Measurements from ENCODE around the gene ARL9.

The ARL9 gene

DNA sequence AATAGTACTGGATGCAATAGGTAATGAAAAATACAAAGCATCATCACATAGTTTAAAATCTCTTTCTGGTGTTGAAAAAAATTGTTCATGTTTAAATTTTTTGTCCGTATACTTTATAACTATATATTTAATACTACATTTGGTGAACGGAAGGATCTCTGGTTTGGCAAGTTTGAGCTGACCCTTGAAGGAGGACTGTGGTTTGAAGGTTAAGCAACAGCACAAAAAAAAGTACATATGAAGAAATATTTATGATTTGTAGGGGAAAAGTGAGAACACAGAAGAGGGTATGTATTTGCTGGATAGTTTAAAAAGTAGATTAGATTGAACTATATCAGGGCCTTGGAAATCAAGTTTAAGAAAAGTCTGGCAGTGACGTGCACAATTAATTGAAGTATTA is 24.9 kb upstream of the ARL9 start:
- no peak for TF ChIP-seq GATA1 (IDR thresholded peaks at IDR 0.05; ENCODE audit: low read depth, low read length)
- TF ChIP-seq POLR2A (IDR thresholded peaks at IDR 0.05; ENCODE audit: low read length) = no peak
- no peak for DNase-seq

DNA sequence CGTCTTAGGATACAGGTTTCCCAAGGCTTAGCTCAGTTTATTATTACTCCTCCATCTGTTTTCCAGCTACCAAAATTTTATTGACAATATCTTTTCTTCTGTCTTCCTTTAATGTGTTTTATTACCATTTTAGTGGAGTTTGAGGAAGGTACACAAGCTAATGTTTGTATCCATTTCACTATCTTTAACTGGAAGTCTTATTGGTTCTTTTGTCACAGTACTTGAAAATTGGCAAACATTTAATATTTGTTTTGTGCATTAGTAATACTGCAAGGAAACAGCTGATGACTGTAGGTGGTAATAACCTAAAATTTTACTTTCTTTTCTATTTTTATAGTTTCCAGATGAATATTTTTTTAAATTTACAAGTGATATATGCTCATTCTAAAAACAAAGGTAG is 9.3 kb upstream of the ARL9 start:
- DNase-seq = no peak
- TF ChIP-seq POLR2A (IDR thresholded peaks at IDR 0.05; ENCODE audit: low read length) (no peak), GATA1 (IDR thresholded peaks at IDR 0.05; ENCODE audit: low read depth, low read length) (no peak)

DNA sequence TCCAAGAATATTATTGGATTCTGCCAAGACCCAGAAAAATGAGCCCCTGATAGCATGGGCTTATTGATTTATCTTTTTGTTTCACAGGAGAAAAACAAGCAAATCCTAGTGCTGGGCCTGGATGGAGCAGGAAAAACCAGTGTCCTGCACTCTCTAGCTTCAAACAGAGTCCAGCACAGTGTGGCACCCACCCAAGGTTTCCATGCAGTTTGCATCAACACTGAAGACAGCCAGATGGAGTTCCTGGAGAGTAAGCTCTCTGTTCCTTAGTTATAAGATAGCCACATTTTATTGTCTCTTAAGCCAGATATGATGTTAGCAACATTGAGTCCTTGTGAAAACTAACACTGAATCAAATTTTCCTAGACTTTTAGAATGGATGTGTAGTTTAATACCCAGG is 5.5 kb downstream of the ARL9 start:
- no peak for TF ChIP-seq GATA1 (IDR thresholded peaks at IDR 0.05; ENCODE audit: low read depth, low read length)
- no peak for TF ChIP-seq POLR2A (IDR thresholded peaks at IDR 0.05; ENCODE audit: low read length)
- DNase-seq = peak in 1 of 2 experiments; percentile 49

DNA sequence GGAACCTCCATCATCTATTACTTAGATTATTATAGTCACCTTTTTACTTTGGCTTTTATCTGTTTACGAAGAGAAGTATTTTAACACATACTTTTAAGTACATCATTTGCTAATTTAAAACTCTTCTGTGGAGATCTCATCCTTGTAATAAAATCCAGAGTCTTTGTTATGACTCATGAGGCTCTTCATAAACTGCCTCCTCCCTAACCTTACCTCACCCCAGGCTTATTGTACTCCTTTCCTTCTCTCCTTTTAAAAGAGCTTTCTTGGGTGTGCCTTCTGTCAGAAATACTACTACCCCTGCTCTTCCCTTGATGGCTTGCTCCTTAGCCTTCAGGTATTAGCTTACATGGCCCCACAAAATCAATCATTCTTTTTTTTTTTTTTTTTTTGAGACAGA is 6.6 kb downstream of the ARL9 start:
- TF ChIP-seq POLR2A (IDR thresholded peaks at IDR 0.05; ENCODE audit: low read length) = no peak
- no peak for TF ChIP-seq GATA1 (IDR thresholded peaks at IDR 0.05; ENCODE audit: low read depth, low read length)
- peak; percentile 16 to 25 for DNase-seq

DNA sequence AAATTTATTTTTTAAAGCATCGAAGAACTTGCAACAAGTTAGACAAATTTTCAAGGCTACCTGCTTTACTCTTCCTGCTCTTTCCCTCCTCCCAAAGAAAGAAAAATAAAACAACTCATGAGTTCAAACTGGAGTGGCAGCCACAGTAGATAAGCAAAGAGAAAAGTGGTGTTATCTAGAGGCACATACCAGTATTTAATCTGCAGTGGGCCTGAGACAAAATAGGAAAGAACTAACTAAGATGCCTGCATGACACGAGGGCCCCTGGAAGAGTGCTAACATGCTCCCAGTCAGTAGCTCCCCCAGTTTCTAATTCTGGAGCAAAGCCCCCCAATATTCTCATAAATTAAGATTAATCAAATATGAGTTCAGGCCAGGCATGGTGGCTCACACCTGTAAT is 7.9 kb downstream of the ARL9 start:
- TF ChIP-seq POLR2A (IDR thresholded peaks at IDR 0.05; ENCODE audit: low read length) (no peak), GATA1 (IDR thresholded peaks at IDR 0.05; ENCODE audit: low read depth, low read length) (no peak)
- peak; percentile 68 to 87 for DNase-seq

GRCh38 chr4:56530269-56531148 is 24.9 kb downstream of the ARL9 start:
- peak; percentile 88 for TF ChIP-seq POLR2A (IDR thresholded peaks at IDR 0.05; ENCODE audit: low read length)
- no peak for TF ChIP-seq GATA1 (IDR thresholded peaks at IDR 0.05; ENCODE audit: low read depth, low read length)
- peak; percentile 96 to 98 for DNase-seq

GRCh38 chr4:56531149-56531770 is 25.7 kb downstream of the ARL9 start:
- peak; percentile 58 to 63 for DNase-seq
- no peak for TF ChIP-seq GATA1 (IDR thresholded peaks at IDR 0.05; ENCODE audit: low read depth, low read length)

DNA sequence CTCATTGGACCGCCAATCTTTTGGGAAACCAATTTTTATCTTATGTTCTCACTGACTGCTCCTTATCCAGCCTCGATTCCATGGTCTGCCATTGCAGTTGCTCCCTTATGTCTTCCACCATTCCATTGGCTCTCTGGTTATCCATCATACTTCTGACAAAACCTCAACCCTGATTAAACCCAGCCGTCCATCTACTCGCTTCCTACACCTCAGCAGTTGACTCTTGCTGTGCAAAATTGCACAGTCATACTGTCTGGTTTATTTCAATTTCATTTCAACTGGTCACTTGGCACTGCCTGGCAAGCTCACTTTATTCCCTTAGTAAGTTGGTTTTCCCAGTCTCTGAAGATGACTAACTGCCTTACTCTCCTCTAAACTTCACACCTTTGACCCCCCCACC is 26.2 kb downstream of the ARL9 start:
- peak; percentile 60 for DNase-seq
- TF ChIP-seq GATA1 (IDR thresholded peaks at IDR 0.05; ENCODE audit: low read depth, low read length) = no peak
- no peak for TF ChIP-seq POLR2A (IDR thresholded peaks at IDR 0.05; ENCODE audit: low read length)

DNA sequence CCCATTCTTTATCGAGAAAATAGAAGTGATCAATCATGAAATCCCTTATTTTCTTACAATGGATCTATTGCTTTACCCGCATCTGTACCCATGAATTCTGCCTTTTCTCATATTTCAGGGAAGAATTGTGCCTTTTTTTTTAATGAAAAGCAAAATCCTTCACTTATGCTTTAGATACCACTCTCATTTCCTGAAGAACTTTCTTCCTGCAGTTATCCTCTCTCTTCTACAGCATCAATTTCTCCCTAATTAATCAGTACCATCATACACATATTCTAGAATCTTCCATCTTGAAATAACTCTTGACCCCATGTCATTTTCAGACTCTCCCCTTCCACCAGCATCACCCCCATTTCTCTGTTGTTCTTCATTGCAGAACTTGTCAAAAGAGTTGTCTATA is 26.6 kb downstream of the ARL9 start:
- TF ChIP-seq POLR2A (IDR thresholded peaks at IDR 0.05; ENCODE audit: low read length) = no peak

GRCh38 chr4:56535915-56536314 is 30.3 kb downstream of the ARL9 start:
- TF ChIP-seq POLR2A (IDR thresholded peaks at IDR 0.05; ENCODE audit: low read length) (no peak), GATA1 (IDR thresholded peaks at IDR 0.05; ENCODE audit: low read depth, low read length) (no peak)
- DNase-seq = no peak

More for the DNA sequence above, 26.6 kb downstream of the ARL9 start:
- DNase-seq = no peak

GRCh38 chr4:56537147-56537546 is 31.6 kb downstream of the ARL9 start:
- no peak for DNase-seq
- TF ChIP-seq GATA1 (IDR thresholded peaks at IDR 0.05; ENCODE audit: low read depth, low read length) (no peak), POLR2A (IDR thresholded peaks at IDR 0.05; ENCODE audit: low read length) (no peak)

DNA sequence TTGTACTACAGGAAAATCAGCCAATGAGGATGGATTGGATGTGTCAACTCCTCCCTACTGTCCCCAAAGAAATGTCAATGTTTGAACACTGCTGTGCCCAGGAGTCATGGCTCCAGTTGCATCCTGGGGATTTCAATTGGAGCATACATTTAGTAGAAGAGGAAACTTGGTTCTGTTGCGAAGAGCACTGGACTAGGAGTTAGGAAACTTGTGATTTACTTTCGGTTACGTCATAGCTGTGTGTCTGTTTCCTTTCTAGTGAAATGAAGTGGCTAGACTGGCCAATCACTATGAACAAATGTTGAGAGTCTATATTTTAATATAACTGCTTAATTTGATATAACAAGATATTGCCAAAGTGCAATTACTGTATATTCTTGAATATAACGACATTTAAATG is 35.2 kb downstream of the ARL9 start:
- no peak for TF ChIP-seq POLR2A (IDR thresholded peaks at IDR 0.05; ENCODE audit: low read length)
- TF ChIP-seq GATA1 (IDR thresholded peaks at IDR 0.05; ENCODE audit: low read depth, low read length) = no peak
- DNase-seq = no peak

GRCh38 chr4:56544573-56545131 is 39.1 kb downstream of the ARL9 start:
- TF ChIP-seq GATA1 (IDR thresholded peaks at IDR 0.05; ENCODE audit: low read depth, low read length) (no peak), POLR2A (IDR thresholded peaks at IDR 0.05; ENCODE audit: low read length) (no peak)
- peak; percentile 87 to 94 for DNase-seq

DNA sequence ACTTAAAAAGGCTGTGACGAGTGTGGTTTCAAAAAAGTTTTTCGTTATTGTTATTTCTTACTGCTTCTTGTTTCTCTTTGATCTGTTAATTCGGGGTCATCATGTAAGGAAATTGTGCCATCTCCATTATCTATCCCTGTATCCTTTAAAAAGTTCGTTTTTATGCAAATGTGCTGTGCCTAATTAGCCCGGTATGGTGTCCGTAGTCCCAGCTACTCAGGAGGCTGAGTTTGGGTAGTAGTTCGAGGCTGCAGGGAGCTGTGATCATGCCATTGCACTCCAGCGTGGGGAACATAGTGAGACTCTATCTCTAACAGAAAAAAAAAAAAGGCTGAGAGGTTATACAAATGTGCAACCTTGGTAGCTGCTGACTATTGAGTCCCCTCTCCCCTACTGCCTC is 45.1 kb downstream of the ARL9 start:
- TF ChIP-seq POLR2A (IDR thresholded peaks at IDR 0.05; ENCODE audit: low read length) (no peak), GATA1 (IDR thresholded peaks at IDR 0.05; ENCODE audit: low read depth, low read length) (no peak)
- DNase-seq = no peak

DNA sequence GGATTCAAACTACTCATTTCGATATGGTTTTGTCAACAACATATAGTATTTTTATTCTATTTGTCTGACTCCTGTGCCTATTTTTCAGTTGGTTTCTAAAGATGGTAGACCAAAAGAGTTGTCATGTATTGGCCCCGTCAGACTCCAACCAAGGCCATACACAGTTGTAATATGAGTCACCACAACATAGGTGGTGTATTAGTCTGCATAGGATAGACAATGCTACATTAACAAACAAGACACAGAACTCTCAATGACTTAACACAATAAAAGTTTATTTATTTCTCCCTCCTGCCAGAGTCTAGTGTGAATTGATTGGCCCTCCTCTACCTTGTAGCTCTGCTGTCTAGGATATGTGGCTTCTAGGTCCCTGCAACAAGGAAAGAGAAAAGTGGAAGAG is 45.9 kb downstream of the ARL9 start:
- TF ChIP-seq POLR2A (IDR thresholded peaks at IDR 0.05; ENCODE audit: low read length) (no peak), GATA1 (IDR thresholded peaks at IDR 0.05; ENCODE audit: low read depth, low read length) (no peak)
- DNase-seq = no peak
